NCI-H345 (cell line): ENCODE measurements around the gene C1QTNF5.
A peak's percentile ranks its signal among the peaks of the same experiment; 100 is the strongest.

Experiments
- DNase-seq: peaks from one replicate; lab custom pipeline; 2025; lab: John Stamatoyannopoulos, UW

The C1QTNF5 gene

DNA sequence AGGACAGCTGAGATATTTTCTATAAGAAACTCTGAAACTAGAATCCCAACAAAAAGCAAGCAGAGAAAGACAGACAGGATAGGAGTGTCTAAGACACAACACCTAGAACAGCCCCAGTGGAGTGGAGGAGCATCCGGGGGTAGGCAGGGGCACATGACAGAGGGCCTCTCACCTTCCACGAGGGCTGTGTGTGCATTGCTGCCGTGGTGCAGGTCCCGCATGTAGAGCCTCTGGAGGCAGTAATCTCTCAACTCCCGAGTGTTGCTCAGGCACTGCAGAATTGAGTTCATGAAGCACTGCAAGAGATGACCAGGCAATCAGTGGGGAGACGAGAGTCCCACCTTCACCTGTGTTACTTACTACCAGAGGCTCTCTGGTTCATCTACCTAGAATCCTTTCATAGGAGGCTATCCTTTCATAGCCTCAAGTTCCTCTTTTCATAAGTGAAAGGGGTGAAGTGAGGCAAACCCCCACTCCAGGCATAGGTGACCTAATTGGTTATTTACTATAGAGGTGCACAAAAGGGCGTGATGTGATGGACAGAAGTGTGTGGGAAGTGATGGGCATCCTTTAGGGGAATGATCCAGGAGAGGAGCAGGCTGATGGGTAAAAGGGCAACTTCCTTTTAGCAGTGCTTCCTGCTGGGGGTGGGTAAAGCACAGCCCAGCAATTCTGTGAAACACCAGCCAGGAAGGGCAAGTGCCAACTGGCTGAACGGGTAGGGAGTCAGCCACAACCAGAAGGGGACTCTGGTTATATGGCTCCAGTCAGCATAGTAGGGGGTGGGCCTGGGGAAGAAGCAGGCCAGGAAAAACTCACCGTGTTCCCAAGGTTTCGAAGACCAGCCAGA, 18.9 kb upstream of the C1QTNF5 start:
- DNase-seq = no peak

DNA sequence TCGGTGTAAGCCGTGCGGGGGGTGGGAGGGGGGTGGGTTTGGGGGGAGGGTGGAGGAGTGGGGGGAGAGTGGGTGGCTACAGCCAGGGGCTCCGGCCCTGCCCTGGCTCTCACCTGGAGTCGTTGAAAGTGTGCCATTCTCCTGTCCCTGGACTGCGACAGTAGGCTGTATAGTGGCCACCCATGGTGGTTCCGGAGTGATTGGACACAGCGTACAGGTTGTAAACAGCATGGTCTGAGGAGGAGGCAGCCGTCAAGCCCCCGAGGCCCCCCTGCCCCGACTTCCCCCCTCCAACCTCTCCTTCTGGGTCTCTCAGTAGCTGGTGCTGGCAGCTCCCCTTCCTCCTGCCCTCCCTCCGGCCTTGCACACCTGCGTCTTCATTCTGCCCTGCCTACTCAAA, 16.4 kb upstream of the C1QTNF5 start:
- DNase-seq = no peak

DNA sequence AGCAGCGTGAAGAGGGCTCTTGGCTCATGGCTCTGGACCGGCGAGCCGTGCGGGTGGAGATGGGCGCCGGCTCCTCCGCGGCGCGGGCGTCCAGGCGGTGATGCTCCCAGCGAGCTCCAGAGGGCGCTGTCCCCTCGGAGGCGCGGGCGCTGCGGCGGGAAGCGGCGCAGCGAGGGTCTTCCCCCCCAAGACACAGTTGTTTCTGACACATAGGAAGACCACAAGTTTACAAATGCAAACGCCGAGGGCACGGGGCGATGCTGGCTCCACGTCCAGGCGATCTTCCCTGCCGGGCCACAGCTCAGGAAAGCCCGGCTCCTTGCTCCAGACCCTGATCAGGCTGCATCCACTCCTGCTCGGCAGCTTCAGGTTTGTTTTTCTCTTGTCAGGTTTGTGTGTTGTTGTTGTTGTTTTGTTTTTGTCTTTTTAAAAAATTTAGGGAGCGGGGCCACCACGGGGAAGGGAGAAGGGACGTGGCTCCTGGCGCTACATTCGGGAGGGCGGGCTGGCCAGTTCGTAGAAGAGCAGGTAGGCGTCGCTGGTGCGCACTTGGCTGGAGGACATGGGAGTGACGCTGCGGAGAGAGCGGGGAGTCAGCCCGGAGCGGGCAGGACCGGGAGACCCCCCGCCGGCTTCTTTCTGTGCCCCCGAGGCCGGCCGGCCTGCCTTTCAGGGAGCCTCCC, 15.8 kb upstream of the C1QTNF5 start:
- DNase-seq = peak; percentile 40

DNA sequence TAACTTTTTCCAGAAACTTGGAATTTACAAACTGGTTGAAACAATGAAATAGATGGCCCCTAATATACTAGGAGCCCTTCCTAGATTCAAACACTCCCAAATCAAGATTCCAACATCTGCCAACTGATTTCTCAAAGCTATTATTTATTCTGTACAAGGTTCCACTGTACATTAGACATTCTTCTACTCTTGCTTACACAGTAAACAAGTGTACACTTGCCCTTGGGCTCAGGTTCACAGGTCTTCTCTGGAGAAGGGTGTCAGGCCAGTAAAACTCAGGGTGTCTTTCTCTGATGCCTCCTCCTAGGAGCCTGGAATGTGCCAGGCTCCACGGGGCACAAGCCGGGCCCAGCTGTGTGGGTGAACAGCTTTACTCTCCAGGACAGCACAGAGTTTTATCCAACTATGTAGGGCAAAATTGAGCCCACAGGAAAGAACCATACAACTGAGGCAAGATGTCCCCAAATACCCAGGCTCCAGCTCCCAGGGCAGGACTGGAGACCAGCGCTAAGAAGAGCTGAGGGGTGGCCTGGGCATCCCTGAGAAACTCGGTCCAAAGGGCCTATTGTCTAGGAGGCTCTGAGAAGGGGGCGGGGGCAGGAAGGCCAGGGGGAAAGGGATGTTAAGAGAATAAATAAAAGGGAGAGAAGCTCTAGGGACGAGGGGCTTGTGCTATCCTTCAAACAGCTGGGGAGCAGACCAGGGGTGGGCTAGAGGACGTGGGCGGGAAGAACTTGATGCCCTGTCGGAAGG, 14.6 kb upstream of the C1QTNF5 start:
- no peak for DNase-seq

DNA sequence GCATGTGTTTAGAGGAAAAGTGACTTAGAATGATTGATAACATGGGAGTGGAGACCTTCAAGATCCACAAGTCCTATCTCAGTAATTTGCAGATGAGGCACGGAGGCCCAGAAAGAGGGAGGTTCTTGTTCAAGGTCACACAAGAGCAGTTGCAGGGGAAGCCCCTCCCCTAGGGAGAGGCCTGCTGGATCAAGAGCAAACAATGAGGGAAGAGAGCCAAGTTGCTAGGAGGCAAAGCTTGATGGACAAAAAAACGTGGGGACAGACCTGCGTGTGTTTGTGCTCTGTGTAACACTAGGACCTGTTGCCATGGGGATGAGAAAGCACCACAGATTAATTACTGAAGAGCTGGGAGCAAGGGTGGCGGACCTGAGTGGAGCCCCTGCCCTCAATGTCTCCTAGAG, 12.2 kb upstream of the C1QTNF5 start:
- DNase-seq = peak; percentile 88

DNA sequence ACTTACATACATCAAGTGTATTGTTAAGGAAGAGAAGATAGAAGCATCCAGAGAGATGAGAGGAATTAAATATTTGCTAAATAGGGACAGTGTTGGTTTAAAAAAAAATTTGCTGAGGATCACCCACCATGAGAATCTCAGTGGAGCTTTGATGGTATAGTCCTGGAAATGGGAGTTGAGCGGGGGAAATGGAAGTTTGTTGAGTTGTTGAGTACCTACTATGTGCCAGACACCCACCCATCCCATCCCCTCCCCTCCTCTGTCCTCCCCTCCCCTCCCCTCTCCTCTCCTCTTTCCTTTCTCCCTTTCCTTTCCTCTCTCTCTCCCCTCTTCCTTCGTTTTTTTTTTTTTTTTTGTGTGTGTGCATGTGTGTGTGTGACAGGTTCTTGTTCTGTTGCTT, 10.5 kb upstream of the C1QTNF5 start:
- DNase-seq = no peak

DNA sequence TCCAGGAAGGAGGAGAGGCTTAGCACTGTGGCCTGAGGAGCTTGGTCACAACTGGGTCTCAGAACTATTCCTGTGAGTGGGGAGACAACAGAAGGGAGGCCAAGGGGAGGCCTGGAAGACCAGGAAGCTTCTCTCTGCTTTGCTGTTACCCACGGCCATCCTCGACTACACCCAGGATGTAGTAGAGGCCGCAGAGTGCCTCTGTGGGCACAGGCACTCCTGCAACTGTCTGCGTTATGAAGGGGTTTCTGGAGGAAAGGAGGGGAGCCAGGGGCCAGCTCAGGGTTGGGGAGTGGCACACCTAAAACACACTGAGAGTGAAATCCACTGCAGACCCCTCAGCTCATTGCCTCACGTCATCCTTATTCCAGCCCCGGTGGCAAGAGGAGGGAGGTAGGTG, 9.6 kb upstream of the C1QTNF5 start:
- no peak for DNase-seq

DNA sequence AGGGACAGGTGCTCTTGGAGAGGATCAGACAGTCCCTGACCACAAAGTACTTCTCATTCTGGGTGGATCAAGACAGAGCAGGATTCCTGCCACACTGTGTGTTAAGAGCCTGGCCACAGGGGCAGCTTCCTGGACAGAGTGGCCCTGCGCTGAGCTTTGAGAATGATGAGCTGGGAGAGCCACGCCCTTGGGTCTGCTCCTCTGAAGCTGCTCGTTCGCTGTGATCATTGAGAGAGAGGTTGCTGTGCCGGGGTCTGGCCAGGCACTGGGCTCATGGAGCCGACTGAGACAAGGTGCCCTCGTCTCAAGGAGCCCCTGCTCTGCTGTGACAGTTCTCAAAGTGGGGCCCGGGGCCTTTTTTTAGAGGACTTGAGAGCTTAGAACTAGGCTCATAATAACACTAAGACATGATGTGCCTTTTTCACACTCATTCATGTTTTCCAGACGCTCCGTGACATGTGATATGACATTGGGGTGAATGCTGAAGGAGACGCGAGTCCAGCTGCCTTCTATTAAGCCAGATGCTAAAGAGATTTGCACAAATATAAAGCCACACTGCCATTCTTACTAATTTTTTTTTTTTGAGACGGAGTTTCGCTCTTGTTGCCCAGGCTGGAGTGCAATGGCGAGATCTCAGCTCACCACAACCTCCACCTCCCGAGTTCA, 7.4 kb upstream of the C1QTNF5 start:
- DNase-seq = no peak

DNA sequence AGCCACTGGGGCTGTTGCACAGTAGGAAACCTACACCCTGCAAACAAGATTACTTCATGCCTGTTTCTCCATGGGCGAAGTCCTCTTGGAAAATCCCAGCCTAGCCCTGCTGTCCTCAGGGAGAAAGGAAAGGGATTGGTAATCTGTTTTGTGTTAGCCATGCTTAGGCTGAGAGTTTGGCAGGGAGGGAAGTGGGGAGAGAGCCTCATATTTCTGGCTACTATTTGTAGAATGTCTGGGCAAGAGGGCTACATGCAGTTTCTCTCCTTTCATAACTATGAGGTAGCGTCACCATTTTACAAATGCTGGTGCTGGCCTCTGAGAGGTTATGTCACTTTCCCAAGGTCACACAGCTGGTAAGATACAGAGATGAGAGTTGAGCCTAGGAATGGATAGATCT, 6.6 kb upstream of the C1QTNF5 start:
- no peak for DNase-seq

DNA sequence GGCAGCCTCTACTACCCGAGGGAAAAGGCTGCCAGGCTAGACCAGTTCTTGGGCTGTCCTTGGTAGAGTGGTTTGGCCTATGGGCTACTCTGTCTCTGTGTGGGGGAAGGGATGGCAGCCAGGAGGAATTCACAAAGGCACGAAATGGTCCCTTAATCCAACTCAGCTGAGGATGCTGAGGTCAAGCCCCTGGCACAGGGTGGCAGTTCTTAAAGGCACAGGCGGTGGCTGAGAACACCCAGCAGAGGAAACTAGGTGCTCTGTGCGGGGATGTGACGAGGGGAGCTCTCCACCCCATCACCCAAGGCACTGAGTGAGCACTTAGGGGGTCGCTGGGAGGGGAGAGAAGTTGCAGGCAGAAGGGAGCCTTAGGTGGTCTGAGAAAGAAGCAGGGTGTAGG, 5.9 kb upstream of the C1QTNF5 start, which contains the start of gene MFRP:
Gene MFRP, minus strand, starts transcription at position 101 of the 400 bp plus-strand sequence. CDS start 192 bp downstream, outside the sequence.
- no peak for DNase-seq

DNA sequence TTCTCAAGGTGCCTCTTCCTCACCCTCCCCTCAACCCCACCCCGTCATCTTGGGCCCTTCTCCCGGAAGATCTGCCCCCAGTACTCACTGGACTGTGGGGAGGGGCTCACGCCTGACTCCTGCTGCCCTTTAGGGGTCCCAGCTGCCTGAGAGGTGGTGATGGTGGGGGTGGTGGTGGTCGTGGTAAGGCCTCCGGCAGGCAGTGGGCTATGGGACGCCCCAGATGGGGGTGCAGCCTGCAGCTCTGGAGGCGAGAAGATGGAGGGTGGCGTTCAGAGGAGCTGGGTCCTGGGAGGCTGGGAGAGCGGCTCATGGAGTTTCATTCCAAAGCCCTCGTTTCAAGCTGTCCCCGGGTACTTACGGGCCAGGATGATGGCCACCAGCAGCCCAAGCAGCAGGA, 5.0 kb upstream of the C1QTNF5 start:
- DNase-seq = no peak

DNA sequence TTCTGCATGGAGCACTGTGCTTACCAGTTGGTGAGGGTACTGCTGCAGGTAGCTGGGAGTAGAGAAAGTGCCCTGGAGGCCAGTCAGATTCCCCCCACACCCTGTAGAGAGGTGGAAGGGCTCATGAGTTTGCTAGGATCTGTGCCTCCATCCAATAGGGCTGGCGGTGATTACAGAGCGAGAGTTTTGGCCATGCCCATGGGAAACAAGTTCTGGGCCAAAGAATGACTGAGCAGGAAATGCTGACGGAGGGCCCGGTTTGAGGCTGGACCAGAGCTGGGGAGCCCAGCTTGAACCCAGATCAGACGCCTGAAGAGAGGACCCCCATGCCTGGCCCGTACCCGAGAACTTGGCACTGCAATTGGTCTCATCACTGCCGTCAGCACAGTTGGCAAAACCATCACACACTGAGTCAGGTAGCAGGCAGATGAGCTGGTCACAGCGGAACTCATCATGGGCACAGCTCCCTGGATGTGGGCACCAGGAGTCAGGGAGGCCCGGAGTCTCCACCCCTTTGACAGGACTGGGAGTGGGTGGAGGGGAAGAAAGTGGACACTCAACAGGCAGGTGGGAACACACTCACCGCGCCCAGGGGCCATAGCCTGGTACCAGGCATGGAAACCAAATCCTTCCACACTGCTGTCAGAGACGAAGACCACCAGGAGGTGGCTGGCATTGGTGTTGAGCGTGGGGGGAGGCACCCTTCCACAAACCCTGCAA, 3.8 kb upstream of the C1QTNF5 start:
- no peak for DNase-seq

DNA sequence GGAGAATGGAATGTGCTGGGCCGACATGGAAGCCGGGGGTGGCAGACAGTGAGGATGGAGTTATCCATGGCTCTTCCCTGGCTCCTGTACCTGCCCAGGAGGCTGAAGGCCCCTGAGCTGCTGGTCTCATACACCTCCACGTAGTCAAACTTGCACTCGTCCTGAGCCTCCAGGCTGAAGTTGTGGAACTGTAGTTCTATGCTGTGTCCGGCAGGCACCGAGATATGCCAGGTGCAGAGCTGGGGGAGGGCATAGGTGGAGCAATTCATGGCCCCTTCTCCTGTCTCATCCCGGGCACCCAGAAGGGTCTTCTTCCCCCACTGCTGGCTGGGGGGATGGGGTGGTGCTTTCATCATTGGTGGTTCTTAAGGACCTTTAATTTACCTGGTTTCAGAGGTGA, 3.0 kb upstream of the C1QTNF5 start:
- no peak for DNase-seq

DNA sequence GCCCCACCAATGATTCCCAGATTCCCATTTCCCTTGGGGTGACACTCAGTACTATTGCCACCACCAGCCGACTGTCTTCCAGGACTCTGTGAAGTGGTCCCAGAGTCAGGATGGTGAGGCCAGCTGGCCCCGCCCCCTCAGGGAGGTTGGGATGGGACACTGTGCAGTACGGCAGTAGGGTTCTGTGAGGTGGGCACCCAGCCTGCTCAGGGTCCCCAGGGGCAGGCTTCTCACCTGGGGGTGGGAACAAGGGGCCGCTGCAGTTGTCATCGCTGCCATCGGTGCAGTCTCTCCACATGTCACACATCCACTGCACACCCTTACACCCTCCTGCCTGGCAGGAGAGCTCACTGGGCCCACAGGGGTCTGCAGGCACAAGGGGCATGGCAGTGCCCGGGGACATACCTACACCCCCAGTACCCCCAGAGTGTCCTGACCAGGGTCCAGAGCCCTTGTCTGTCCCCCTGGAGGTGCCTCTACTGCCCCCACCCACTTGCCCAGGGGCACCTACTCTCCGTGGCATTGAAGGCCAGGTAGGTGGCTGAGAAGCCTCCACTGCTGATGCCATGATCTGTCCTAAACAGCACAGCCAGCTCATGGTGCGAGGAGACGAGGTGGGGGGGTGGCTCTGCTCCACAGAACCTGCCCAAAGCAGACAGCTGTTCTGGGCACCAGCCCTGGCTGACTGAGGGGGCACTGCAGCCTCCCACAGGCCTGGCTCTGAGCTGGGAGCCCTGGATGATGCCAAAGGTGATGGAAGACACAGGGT, 1.9 kb upstream of the C1QTNF5 start:
- no peak for DNase-seq

DNA sequence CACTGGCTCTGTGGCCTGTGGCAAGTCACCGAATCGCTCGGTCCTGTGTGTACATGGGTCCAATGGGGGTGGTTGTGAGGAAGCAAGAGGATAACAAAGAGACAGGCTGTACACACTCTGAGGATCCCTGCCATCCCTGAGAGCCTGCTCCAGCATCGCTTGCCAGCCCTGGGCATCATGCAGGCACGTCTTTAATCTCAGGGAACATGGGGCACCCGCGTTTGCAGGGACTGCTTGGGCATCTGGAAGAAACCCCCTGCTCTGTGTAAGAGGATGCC, 1.3 kb upstream of the C1QTNF5 start:
- DNase-seq = no peak

DNA sequence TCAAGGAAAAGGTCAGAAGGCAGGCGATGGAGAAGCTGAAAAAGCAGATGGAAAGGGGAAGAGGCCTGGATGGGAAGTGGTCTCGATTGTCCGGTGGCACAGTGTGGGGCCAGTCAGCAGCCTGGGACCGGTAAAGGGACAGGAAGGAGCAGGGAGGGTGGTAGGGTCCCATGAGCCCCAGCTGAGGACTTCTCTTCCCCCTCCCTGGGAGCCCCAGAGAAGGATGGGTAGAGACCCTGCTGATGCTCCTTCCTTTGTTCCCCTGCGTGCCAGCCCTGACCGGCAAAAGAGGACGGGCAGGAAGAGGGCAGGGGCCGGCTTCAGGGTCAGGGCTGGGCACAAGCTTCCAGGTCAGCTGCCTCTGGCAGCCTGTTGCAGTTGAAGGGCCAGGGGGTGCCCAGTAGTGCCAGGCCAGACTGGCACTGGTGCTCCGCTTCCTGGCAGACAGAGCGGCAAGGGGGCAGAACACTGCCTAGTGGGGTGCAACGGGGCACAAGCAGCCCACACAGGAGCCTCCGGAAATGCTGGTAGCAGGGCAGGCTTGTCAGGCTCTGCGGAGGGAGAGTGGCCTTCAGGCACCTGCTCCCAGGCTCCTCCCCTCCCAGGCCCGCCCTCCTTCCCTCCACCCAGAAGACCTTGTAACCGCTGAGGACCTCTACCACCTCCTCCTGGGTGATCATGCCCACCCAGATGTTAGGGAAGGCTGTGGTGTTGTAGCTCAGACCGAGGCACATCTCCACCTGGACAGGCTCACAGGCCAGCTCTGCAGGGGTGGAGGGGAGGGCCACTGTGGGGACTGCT, 739 bp upstream of the C1QTNF5 start:
- no peak for DNase-seq

DNA sequence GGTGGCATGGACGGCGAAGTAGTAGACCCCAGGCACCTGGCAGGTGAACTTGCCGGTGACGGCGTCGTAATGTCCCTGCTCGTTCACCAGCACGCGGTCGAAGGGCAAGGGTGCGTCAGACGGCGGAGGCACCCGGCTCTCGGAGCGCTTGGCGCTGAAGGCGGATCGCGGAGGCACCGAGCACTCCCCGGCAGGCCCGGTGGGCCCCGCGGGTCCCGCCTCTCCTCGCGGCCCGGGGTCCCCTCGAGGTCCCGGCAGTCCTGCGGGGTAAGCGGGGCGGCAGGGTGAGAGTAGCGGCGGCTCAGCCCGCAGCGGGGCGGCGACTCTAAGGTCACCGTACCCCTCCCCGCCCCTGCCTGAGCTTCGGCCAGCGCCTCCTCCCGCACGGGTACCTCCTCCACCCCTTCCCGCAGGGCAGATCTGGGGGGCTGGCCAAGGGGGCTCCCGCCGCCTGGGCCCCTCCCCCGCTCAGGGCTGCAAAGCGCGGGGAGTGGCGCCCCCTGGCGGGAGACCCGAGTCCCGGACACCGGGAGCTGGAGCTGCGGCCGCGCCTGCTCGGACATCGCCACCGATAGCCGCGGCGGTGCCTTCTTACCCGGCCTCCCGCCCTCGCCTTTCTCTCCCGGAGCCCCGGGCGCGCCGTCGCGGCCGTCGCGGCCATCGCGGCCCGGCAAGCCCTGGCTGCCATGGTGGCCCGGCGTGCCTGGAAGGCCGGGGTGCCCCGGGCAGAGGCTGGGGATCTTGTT, 921 bp downstream of the C1QTNF5 start:
- no peak for DNase-seq

DNA sequence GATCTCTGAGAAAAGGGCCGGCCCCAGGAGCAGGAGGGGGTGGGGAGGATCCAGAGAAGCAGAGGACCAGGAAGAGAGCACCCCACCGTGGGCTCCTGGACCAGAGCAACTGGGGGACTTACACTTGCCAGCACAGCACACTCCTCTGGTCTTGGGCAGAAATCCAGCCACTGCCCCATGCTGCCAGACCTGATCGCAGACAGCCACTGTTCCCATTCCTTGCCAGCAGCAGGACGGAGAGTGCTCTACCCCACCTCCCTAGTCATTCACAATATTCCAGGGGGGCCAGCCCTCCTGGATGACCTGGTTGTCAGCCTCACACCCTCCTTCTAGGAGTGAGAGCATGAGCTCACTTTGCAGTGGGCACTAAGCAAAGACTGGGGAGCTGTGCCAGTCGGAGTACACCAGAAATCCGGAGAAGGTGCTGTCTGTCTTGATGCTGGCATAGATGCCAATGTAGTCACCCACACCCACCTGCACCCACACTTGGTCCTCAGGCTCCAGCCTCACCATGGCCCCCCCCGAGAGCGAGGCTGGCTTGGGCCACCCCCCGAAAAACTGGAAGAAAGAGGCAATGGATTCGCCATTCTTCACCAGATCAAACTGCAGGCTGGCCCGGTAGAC, 1.6 kb downstream of the C1QTNF5 start:
- no peak for DNase-seq

DNA sequence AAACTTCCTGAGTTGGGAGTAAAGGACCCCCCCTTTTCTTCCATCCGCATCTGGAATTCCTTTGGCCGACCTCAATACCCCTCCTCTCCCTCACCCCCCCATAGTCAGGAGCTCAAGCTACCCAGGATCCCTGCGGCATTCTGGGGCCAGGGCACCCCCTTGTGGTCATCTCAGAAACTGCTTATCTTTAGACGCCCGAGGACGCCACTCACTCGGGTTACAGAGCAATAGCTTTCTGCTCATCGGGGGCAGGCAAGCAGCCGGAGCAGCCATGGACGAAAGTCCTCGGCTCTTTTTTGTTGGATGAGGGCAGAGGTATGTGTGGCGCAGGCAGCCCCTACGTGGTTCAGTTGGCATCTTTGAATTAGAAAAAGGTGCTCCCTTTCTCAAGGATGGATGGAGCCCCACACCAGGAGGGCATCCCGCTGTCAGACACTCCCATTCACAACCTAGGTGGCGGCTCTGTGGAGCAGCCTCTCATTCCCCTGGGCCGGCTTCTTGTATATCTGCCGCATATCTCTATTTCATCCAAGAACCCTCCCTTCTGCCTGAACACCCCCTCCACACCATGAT, 2.3 kb downstream of the C1QTNF5 start:
- peak; percentile 53 for DNase-seq
